Mesendoderm (in vitro differentiated cells): ENCODE data around the gene MRTO4. TPM values are rescaled to one million over a fixed set of nuclear protein-coding genes. Genes with fewer than 3 reads are reported as not detected.

Source experiments
- DNase-seq: peaks from one replicate; pipeline ENCODE4 v3.0.0; 2013
- H2AK5ac ChIP-seq: 2 replicates; pipeline ENCODE4 v1.6.1; 2013; ENCODE audit warnings: low read length, inconsistent platforms
- H2BK120ac ChIP-seq: 2 replicates; pipeline ENCODE4 v1.6.1; 2013; ENCODE audit warnings: low read depth, mild to moderate bottlenecking, low read length, moderate library complexity, mixed read lengths
- H2BK15ac ChIP-seq: replicated peaks from 2 replicates; pipeline ENCODE4 v1.6.1; 2013; ENCODE audit warnings: low read depth, mild to moderate bottlenecking, moderate library complexity
- H2BK5ac ChIP-seq: 2 replicates; pipeline ENCODE4 v1.6.1; 2013; ENCODE audit warnings: low read length, inconsistent platforms
- H3K18ac ChIP-seq: 2 replicates; pipeline ENCODE4 v1.6.1; 2013; ENCODE audit warnings: mild to moderate bottlenecking, low read length, mixed read lengths
- H3K23ac ChIP-seq: one replicate; pipeline ENCODE4 v1.6.1; 2013; ENCODE audit warnings: low read length
- H3K27ac ChIP-seq: 2 replicates; pipeline ENCODE4 v1.5.1; 2013; ENCODE audit warnings: low read depth, mild to moderate bottlenecking, inconsistent platforms, low read length, moderate library complexity
- H3K27me3 ChIP-seq: 2 replicates; pipeline ENCODE4 v1.6.1; 2013; ENCODE audit warnings: low read length, control low read depth, mild to moderate bottlenecking, inconsistent platforms; ENCODE audit not compliant: insufficient read depth, poor library complexity
- H3K36me3 ChIP-seq: 2 replicates; pipeline ENCODE4 v1.6.1; 2013; ENCODE audit warnings: low read length, inconsistent platforms; ENCODE audit not compliant: control insufficient read depth, insufficient read depth
- H3K4ac ChIP-seq: one replicate; pipeline ENCODE4 v1.6.1; 2013; ENCODE audit warnings: low read depth, mild to moderate bottlenecking, low read length, moderate library complexity
- H3K4me1 ChIP-seq: 2 replicates; pipeline ENCODE4 v1.6.1; 2013; ENCODE audit warnings: low read depth, low read length, inconsistent platforms; ENCODE audit not compliant: control insufficient read depth
- H3K4me2 ChIP-seq: 2 replicates; pipeline ENCODE4 v1.6.1; 2013; ENCODE audit warnings: low read length
- H3K4me3 ChIP-seq: 2 replicates; pipeline ENCODE4 v1.5.1; 2013; ENCODE audit warnings: mild to moderate bottlenecking, low read length
- H3K56ac ChIP-seq: one replicate; pipeline ENCODE4 v1.6.1; 2013; ENCODE audit warnings: low read length
- H3K79me1 ChIP-seq: 2 replicates; pipeline ENCODE4 v1.6.1; 2013; ENCODE audit warnings: low read length, inconsistent platforms
- H3K79me2 ChIP-seq: 2 replicates; pipeline ENCODE4 v1.6.1; 2013; ENCODE audit warnings: mild to moderate bottlenecking, low read length; ENCODE audit not compliant: control insufficient read depth, insufficient read depth
- H3K9ac ChIP-seq: 2 replicates; pipeline ENCODE4 v1.6.1; 2013; ENCODE audit warnings: low read length, inconsistent platforms
- H4K5ac ChIP-seq: one replicate; pipeline ENCODE4 v1.6.1; 2013; ENCODE audit warnings: low read length
- H4K8ac ChIP-seq: one replicate; pipeline ENCODE4 v1.6.1; 2013; ENCODE audit warnings: low read depth, mild to moderate bottlenecking, control low read depth, low read length, moderate library complexity
- WGBS: extraction: QIAGEN DNeasy Blood & Tissue Kit; methylation state at CpG from one replicate; pipeline ENCODE4 v1.1.7; 2013; ENCODE audit warnings: low lambda C conversion rate, missing lambda C conversion rate; ENCODE audit not compliant: insufficient coverage; ENCODE audit errors: extremely low coverage; 5-methylcytosine and 5-hydroxymethylcytosine counted together
- small RNA-seq: library from polyadenylated mRNA; stranded (forward); fragments of <200 nt; extraction: miRNeasy Mini kit (QIAGEN cat#:217004); gene quantifications from one replicate; pipeline ENCODE3, GENCODE V24; 2013; ENCODE audit not compliant: insufficient read depth

MRTO4 gene

DNA sequence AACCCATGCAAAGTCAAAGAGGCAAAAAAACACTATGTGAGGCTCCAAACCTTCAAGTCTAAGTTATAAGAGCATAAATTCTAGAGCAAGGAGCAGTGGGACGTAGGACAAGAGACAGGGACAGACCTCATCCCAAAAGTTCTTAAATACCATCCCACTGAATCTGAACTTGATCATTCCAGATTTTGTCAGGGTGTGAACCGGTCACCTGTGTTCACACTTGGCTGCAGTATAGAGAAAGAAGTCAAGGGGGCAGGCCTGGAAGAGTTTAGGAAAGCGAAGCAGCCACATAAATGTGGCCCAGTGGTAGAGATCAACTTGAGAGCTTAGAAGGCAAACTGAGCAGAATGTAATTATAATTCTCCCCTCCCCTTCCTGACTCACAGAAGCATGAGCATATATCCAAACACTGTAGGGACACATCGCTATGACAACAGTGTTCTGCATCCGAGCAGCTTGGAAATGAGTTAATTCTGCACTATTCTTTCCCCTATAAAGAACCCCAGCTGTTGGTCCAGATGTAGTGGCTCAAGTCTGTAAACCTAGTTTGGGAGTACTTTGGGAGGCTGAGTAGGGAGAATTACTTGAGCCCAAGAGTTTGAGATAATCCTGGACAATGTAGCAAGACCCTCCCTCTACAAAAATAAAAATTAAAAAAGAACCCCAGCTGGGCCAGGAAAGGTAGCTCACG is 57.7 kb downstream of the MRTO4 start:
- DNase-seq: peak; percentile 15
- Histone ChIP-seq H3K27ac (no peak overlapping the region), H3K4me2 (no peak overlapping the region), H3K23ac (no peak overlapping the region), H3K36me3 (no peaks in the 10 kb centered on the region), H3K79me2 (no peaks in the 10 kb centered on the region), H3K56ac (no peak overlapping the region), H3K4me3 (no peak overlapping the region), H4K5ac (no peak overlapping the region), H2BK5ac (no peak overlapping the region), H3K4me1 (peaks cover 5% of the 10 kb centered on the region), H3K4ac (no peak overlapping the region), H4K8ac (no peak overlapping the region), H3K18ac (no peak overlapping the region), H3K27me3 (no peaks in the 10 kb centered on the region), H3K79me1 (peaks cover 14% of the 10 kb centered on the region), H2AK5ac (no peak overlapping the region), H2BK15ac (no peak overlapping the region), H3K9ac (no peak overlapping the region), H2BK120ac (no peak overlapping the region)
- WGBS: no CpG with 5 or more reads among the region's 6 CpGs

Small RNA genes within 50 kb of the gene (small RNA-seq; reads per million reads assigned to genes)
- gene RNU6-1099P: not detected
